ENCODE data around the gene HOXC13. TPM values are rescaled to one million over a fixed set of nuclear protein-coding genes. Genes with fewer than 3 reads are reported as not detected.

Gene HOXC13
- total RNA-seq, 1 donor from 2014 or later, result not detected

DNA sequence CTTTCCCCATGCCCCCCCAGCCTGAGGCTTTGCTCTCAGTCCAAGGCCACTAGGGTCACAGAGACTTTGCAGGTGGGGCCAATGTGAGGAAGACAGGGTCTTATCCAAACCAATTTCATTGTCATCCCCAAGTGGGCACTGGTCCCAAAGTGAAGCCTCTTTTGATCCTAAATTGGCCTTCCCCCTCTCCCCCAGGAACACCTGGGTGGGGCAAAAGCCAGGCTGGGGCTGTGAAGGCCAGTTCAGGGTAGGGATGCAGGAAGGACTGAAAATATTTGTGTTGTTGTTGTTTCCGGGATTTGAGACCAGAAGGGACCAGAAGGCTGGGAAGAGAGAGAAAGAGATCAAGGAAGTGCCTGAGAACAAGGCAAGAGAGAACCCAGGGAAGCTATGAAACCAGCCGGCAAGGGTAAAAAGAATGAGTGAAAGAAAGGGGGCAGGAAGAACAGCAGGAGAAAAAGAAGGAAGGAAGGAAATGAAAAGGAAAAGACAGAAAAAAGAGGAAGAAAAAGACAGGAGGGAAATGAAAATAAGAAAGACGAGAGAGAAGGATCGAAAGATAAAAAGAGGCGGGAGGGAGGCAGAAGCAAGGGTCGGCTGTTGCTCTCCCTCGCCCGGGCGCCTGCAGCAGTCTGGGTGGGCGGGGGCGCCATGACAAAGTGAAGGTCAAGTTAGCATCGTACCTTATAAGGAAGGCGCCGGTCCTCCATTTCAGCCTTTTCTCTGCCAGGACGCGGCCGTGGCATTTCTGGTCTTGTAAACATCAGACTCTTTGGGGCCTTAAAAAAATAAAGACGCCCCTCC, 26.9 kb downstream of the HOXC13 start:
- TF ChIP-seq CTCF (conservative IDR thresholded peaks at IDR 0.05), result no peak
- Mint-ChIP-seq H3K27me3 (peaks cover 99% of the 10 kb centered on the region), H3K36me3 (no peaks in the 10 kb centered on the region), H3K27ac (no peak overlapping the region), H3K4me3 (peak overlapping the region; percentile 52), H3K9me3 (no peaks in the 10 kb centered on the region), H3K4me1 (ENCODE audit: unreplicated experiment) (peaks cover 12% of the 10 kb centered on the region)
- no peak for DNase-seq (ENCODE audit: extremely low spot score, unreplicated experiment)

DNA sequence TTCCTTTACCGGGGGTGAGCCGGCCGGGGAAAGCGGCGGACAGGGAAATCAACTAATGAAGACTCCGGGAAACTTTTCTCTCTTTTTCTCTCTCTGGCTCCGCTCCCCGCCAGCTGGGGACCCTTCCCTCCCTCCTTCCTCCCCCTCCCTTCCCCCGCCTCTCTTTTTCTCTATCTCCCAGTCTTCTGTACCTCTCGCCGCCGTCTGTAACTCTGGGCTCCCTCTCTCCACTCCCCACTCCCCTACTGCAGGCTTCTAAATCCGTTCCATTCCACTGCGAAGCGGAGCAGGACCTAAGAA, 27.4 kb downstream of the HOXC13 start:
- no peaks in the 10 kb centered on the region for H3K36me3 Mint-ChIP-seq
- H3K27me3 Mint-ChIP-seq, result peaks cover 99% of the 10 kb centered on the region
- H3K4me3 Mint-ChIP-seq, result peak overlapping the region; percentile 75
- no peak overlapping the region for H3K27ac Mint-ChIP-seq
- DNase-seq (ENCODE audit: extremely low spot score, unreplicated experiment), result no peak
- peaks cover 12% of the 10 kb centered on the region for H3K4me1 Mint-ChIP-seq (ENCODE audit: unreplicated experiment)
- H3K9me3 Mint-ChIP-seq, result no peaks in the 10 kb centered on the region
- no peak for TF ChIP-seq CTCF (conservative IDR thresholded peaks at IDR 0.05)

GRCh38 chr12:53966385-53967133, 27.9 kb downstream of the HOXC13 start:
- Mint-ChIP-seq H3K27ac (no peak overlapping the region), H3K27me3 (peaks cover 100% of the 10 kb centered on the region), H3K4me3 (peak overlapping the region; percentile 75), H3K36me3 (no peaks in the 10 kb centered on the region), H3K9me3 (no peaks in the 10 kb centered on the region), H3K4me1 (ENCODE audit: unreplicated experiment) (peaks cover 12% of the 10 kb centered on the region)
- no peak for TF ChIP-seq CTCF (conservative IDR thresholded peaks at IDR 0.05)
- no peak for DNase-seq (ENCODE audit: extremely low spot score, unreplicated experiment)

DNA sequence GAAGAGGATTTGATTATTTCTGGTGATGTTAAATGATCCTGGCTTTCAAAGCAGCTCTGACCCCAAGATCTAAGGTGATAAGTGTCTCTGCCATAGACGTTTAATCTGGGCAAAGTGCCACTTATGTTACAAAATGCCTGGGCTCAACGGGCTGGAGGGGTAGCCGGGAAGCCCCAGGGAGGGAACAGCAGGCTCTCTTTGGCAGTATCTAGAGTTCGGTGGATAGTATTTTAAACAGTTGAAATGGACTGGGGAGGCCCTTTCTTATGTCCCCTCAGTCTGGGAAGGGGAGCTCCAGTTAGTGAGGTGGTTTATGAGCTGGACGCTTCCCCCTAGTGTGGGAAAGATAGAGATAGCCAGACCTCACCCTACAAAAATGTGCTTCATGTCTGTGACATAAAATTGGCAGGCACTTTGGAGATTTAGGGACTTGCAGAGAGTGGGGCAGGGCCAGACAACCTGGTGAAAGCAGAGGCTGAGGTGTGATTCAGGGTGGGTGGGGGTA, 28.8 kb downstream of the HOXC13 start:
- Mint-ChIP-seq H3K36me3 (no peaks in the 10 kb centered on the region), H3K9me3 (no peaks in the 10 kb centered on the region), H3K27ac (no peak overlapping the region), H3K4me3 (no peak overlapping the region), H3K4me1 (ENCODE audit: unreplicated experiment) (peaks cover 12% of the 10 kb centered on the region), H3K27me3 (peaks cover 100% of the 10 kb centered on the region)
- no peak for TF ChIP-seq CTCF (conservative IDR thresholded peaks at IDR 0.05)
- no peak for DNase-seq (ENCODE audit: extremely low spot score, unreplicated experiment)

GRCh38 chr12:53968214-53969127, 29.8 kb downstream of the HOXC13 start:
- TF ChIP-seq CTCF (conservative IDR thresholded peaks at IDR 0.05), result no peak
- H3K36me3 Mint-ChIP-seq, result no peaks in the 10 kb centered on the region
- H3K27ac Mint-ChIP-seq, result no peak overlapping the region
- no peaks in the 10 kb centered on the region for H3K9me3 Mint-ChIP-seq
- DNase-seq (ENCODE audit: extremely low spot score, unreplicated experiment), result no peak
- H3K27me3 Mint-ChIP-seq, result peaks cover 100% of the 10 kb centered on the region
- no peak overlapping the region for H3K4me3 Mint-ChIP-seq
- peaks cover 12% of the 10 kb centered on the region for H3K4me1 Mint-ChIP-seq (ENCODE audit: unreplicated experiment)
